Measurements from ENCODE around the gene PRSS57.
"Not testable (repeated sequence)": the region's sequence is repeated elsewhere in the genome, so short reads cannot be mapped to it uniquely, and the experiment has no call there.

PRSS57 gene

GRCh38 chr19:695352-695949 is at the start of gene PRSS57:
TSS of gene PRSS57 (minus strand) at chr19:695452. CDS start at chr19:695430, 22 bp downstream.
- Histone ChIP-seq H3K4me3 (ENCODE audit: severe bottlenecking) (no peak within 1 kb of the TSS), H3K27ac (ENCODE audit: poor library complexity, severe bottlenecking) (no peak within 1 kb of the TSS), H3K27me3 (ENCODE audit: insufficient read depth, poor library complexity, severe bottlenecking) (no peaks in the 10 kb centered on the region), H3K4me1 (ENCODE audit: insufficient read depth, poor library complexity, severe bottlenecking) (no peaks in the 10 kb centered on the region), H3K36me3 (ENCODE audit: low read depth) (no peaks in the 10 kb centered on the region), H3K9me3 (ENCODE audit: severe bottlenecking) (no peaks in the 10 kb centered on the region)
- DNase-seq (ENCODE audit: low spot score) (no peak), ATAC-seq (ENCODE audit: low read depth) (no peak)
- TF ChIP-seq, protein P1, sequence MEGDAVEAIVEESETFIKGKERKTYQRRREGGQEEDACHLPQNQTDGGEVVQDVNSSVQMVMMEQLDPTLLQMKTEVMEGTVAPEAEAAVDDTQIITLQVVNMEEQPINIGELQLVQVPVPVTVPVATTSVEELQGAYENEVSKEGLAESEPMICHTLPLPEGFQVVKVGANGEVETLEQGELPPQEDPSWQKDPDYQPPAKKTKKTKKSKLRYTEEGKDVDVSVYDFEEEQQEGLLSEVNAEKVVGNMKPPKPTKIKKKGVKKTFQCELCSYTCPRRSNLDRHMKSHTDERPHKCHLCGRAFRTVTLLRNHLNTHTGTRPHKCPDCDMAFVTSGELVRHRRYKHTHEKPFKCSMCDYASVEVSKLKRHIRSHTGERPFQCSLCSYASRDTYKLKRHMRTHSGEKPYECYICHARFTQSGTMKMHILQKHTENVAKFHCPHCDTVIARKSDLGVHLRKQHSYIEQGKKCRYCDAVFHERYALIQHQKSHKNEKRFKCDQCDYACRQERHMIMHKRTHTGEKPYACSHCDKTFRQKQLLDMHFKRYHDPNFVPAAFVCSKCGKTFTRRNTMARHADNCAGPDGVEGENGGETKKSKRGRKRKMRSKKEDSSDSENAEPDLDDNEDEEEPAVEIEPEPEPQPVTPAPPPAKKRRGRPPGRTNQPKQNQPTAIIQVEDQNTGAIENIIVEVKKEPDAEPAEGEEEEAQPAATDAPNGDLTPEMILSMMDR (IDR thresholded peaks at IDR 0.05; ENCODE audit: poor library complexity, severe bottlenecking) = no peak

GRCh38 chr19:743168-743687 is 48.0 kb upstream of the PRSS57 start:
- DNase-seq (ENCODE audit: low spot score) (no peak), ATAC-seq (ENCODE audit: low read depth) (no peak; the same call in 2 of the 3 replicates)

GRCh38 chr19:742540-743075 is 47.4 kb upstream of the PRSS57 start:
- no peak for ATAC-seq (ENCODE audit: low read depth)
- Histone ChIP-seq H3K4me3 (ENCODE audit: severe bottlenecking) (no peak overlapping the region), H3K27me3 (ENCODE audit: insufficient read depth, poor library complexity, severe bottlenecking) (no peaks in the 10 kb centered on the region), H3K27ac (ENCODE audit: poor library complexity, severe bottlenecking) (no peak overlapping the region), H3K4me1 (ENCODE audit: insufficient read depth, poor library complexity, severe bottlenecking) (no peaks in the 10 kb centered on the region), H3K9me3 (ENCODE audit: severe bottlenecking) (peaks cover 1% of the 10 kb centered on the region), H3K36me3 (ENCODE audit: low read depth) (no peaks in the 10 kb centered on the region)
- no peak for DNase-seq (ENCODE audit: low spot score)
- TF ChIP-seq, protein P1 (IDR thresholded peaks at IDR 0.05; ENCODE audit: poor library complexity, severe bottlenecking) = no peak

More at GRCh38 chr19:743168-743687, 48.0 kb upstream of the PRSS57 start:
- H3K27ac ChIP-seq (ENCODE audit: poor library complexity, severe bottlenecking) = no peak overlapping the region
- TF ChIP-seq, protein P1 (IDR thresholded peaks at IDR 0.05; ENCODE audit: poor library complexity, severe bottlenecking) = no peak
- peaks cover 5% of the 10 kb centered on the region for H3K9me3 ChIP-seq (ENCODE audit: severe bottlenecking)
- no peaks in the 10 kb centered on the region for H3K36me3 ChIP-seq (ENCODE audit: low read depth)
- H3K4me3 ChIP-seq (ENCODE audit: severe bottlenecking) = no peak overlapping the region
- no peaks in the 10 kb centered on the region for H3K27me3 ChIP-seq (ENCODE audit: insufficient read depth, poor library complexity, severe bottlenecking)
- H3K4me1 ChIP-seq (ENCODE audit: insufficient read depth, poor library complexity, severe bottlenecking) = no peaks in the 10 kb centered on the region

GRCh38 chr19:741506-742131 is 46.4 kb upstream of the PRSS57 start:
- no peaks in the 10 kb centered on the region for H3K9me3 ChIP-seq (ENCODE audit: severe bottlenecking)
- ATAC-seq (ENCODE audit: low read depth) (no peak; the same call in 2 of the 3 replicates), DNase-seq (ENCODE audit: low spot score) (no peak)
- no peaks in the 10 kb centered on the region for H3K27me3 ChIP-seq (ENCODE audit: insufficient read depth, poor library complexity, severe bottlenecking)
- no peaks in the 10 kb centered on the region for H3K4me1 ChIP-seq (ENCODE audit: insufficient read depth, poor library complexity, severe bottlenecking)
- no peak overlapping the region for H3K4me3 ChIP-seq (ENCODE audit: severe bottlenecking)
- no peaks in the 10 kb centered on the region for H3K36me3 ChIP-seq (ENCODE audit: low read depth)
- H3K27ac ChIP-seq (ENCODE audit: poor library complexity, severe bottlenecking) = no peak overlapping the region
- TF ChIP-seq, protein P1 (IDR thresholded peaks at IDR 0.05; ENCODE audit: poor library complexity, severe bottlenecking) = no peak

DNA sequence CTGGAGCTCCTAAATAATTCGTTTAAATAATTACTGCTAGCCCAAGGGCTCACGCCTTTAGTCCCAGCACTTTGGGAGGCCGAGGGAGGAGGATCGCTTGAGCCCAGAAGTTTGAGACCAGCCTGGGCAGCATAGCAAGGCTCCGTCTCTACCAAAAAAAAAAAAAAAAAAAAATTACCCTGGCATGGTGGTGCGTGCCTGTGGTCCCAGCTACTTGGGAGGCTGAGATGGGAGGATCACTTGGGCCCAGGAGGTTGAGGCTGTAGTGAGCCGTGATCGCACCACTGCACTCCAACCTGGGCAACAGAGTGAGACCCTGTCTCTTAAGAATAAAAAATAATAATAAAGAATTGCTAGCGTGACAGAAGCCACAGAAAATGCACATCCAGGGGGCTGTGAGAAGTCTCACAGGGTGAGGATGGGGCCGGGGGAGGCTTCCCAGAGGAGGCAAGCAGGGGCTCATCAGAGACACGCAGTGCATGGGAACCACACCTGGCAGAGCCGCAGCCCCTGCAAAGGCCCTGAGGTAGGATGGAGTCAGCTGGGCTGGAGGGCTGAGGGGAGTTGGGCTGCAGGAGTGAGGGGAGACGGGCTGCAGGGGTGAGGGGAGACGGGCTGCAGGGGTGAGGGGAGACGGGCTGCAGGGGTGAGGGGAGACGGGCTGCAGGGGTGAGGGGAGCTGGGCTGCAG is 45.7 kb upstream of the PRSS57 start:
- H3K36me3 ChIP-seq (ENCODE audit: low read depth); H3K4me1 ChIP-seq (ENCODE audit: insufficient read depth, poor library complexity, severe bottlenecking); ATAC-seq (ENCODE audit: low read depth); H3K27me3 ChIP-seq (ENCODE audit: insufficient read depth, poor library complexity, severe bottlenecking); H3K4me3 ChIP-seq (ENCODE audit: severe bottlenecking); H3K27ac ChIP-seq (ENCODE audit: poor library complexity, severe bottlenecking); H3K9me3 ChIP-seq (ENCODE audit: severe bottlenecking); DNase-seq (ENCODE audit: low spot score): not testable (repeated sequence)

Measured in RWPE2 (cell line).